PFSK-1 (cell line): ENCODE measurements around the gene RANBP17.

Experiments used
- FOXP2 ChIP-seq: optimal IDR thresholded peaks from 2 replicates; pipeline ENCODE3; 2011; ENCODE audit warnings: borderline replicate concordance, control low read depth, inconsistent platforms; ENCODE audit not compliant: insufficient read depth; ENCODE audit errors: extremely low read length, extremely low read depth
- POLR2AphosphoS5 ChIP-seq: IDR thresholded peaks from 2 replicates; pipeline ENCODE4 v1.6.1; 2012; ENCODE audit warnings: low read depth, mild to moderate bottlenecking, control low read depth, low read length, moderate library complexity
- REST ChIP-seq, 2 experiments: IDR thresholded peaks; 2 replicates each; pipeline versions ENCODE4 v1.6.1 to v1.8.0; 2011 to 2012; ENCODE audit warnings: low read depth in 2 of 2, low read length in 2 of 2, control low read depth in 1 of 2, inconsistent platforms in 1 of 2, mild to moderate bottlenecking in 1 of 2, moderate library complexity in 1 of 2; ENCODE audit not compliant: insufficient read depth in 1 of 2
- SIN3A ChIP-seq: IDR thresholded peaks from 2 replicates; pipeline ENCODE4 v1.6.1; 2012; ENCODE audit warnings: mild to moderate bottlenecking, low read length, moderate library complexity, borderline replicate concordance; ENCODE audit not compliant: insufficient read depth
- TAF1 ChIP-seq: IDR thresholded peaks from 2 replicates; pipeline ENCODE4 v1.6.1; 2012; ENCODE audit warnings: low read length, control low read depth, borderline replicate concordance; ENCODE audit not compliant: insufficient read depth

Gene RANBP17

GRCh38 chr5:171285465-171285864, 423.6 kb downstream of the RANBP17 start:
- TF ChIP-seq FOXP2 (no peak), POLR2AphosphoS5 (no peak), TAF1 (no peak), REST (IDR thresholded peaks at IDR 0.05; ENCODE audit: insufficient read depth in 1 of 2, low read depth in 2 of 2, low read length in 2 of 2) (no peak), SIN3A (no peak)

- TF ChIP-seq FOXP2: no peak
- TF ChIP-seq TAF1: no peak
- TF ChIP-seq POLR2AphosphoS5: no peak
- TF ChIP-seq SIN3A: no peak
- no peak for TF ChIP-seq REST (IDR thresholded peaks at IDR 0.05; ENCODE audit: insufficient read depth in 1 of 2, low read depth in 2 of 2, low read length in 2 of 2)
These were observed 426.2 kb downstream of the RANBP17 start for GRCh38 chr5:171288066-171288465.

- TF ChIP-seq TAF1 (no peak), SIN3A (no peak), FOXP2 (no peak), POLR2AphosphoS5 (no peak), REST (IDR thresholded peaks at IDR 0.05; ENCODE audit: insufficient read depth in 1 of 2, low read depth in 2 of 2, low read length in 2 of 2) (no peak)
These were observed 429.6 kb downstream of the RANBP17 start for GRCh38 chr5:171291371-171291770.

GRCh38 chr5:171295299-171295698, 433.5 kb downstream of the RANBP17 start:
- TF ChIP-seq SIN3A: no peak
- TF ChIP-seq TAF1: no peak
- no peak for TF ChIP-seq FOXP2
- no peak for TF ChIP-seq POLR2AphosphoS5
- TF ChIP-seq REST (IDR thresholded peaks at IDR 0.05; ENCODE audit: insufficient read depth in 1 of 2, low read depth in 2 of 2, low read length in 2 of 2): no peak

GRCh38 chr5:171295801-171296200, 434.0 kb downstream of the RANBP17 start:
- TF ChIP-seq SIN3A (no peak), POLR2AphosphoS5 (no peak), FOXP2 (no peak), TAF1 (no peak), REST (IDR thresholded peaks at IDR 0.05; ENCODE audit: insufficient read depth in 1 of 2, low read depth in 2 of 2, low read length in 2 of 2) (no peak)
